Esophagus (tissue), 2 donors: ENCODE measurements around the gene MRPL24. TPM values are rescaled to one million over a fixed set of nuclear protein-coding genes. Genes with fewer than 3 reads are reported as not detected.
A peak's percentile ranks its signal among the peaks of the same experiment; 100 is the strongest.

Source experiments
- H3K27ac ChIP-seq, 2 donors: one replicate each; pipeline ENCODE4 v1.5.1; 2013; ENCODE audit warnings: low read depth in 2 of 2, mild to moderate bottlenecking in 2 of 2, inconsistent platforms in 1 of 2, low read length in 1 of 2, moderate library complexity in 1 of 2
- H3K27me3 ChIP-seq, 2 donors: one replicate each; pipeline ENCODE4 v1.6.1; 2013; ENCODE audit warnings: low read length in 2 of 2, control low read depth in 1 of 2, mild to moderate bottlenecking in 1 of 2; ENCODE audit not compliant: insufficient read depth in 2 of 2, control insufficient read depth in 1 of 2
- H3K36me3 ChIP-seq, 2 donors: one replicate each; pipeline ENCODE4 v1.6.1; 2013; ENCODE audit warnings: low read length in 1 of 2; ENCODE audit not compliant: control insufficient read depth in 2 of 2, insufficient read depth in 2 of 2
- H3K4me1 ChIP-seq, 2 donors: one replicate each; pipeline ENCODE4 v1.6.1; 2013; ENCODE audit warnings: low read length in 1 of 2; ENCODE audit not compliant: control insufficient read depth in 2 of 2, insufficient read depth in 2 of 2
- H3K4me3 ChIP-seq, 2 donors: one replicate each; pipeline ENCODE4 v1.5.1; 2013; ENCODE audit warnings: low read length in 2 of 2, mild to moderate bottlenecking in 2 of 2, low read depth in 1 of 2, moderate library complexity in 1 of 2
- H3K9me3 ChIP-seq, 2 donors: one replicate each; pipeline ENCODE4 v1.6.1; 2013; ENCODE audit warnings: mild to moderate bottlenecking in 2 of 2, low read depth in 1 of 2, low read length in 1 of 2, moderate library complexity in 1 of 2; ENCODE audit not compliant: control insufficient read depth in 2 of 2, insufficient read depth in 1 of 2
- WGBS, 2 donors: extraction: QIAGEN DNeasy Blood & Tissue Kit; methylation state at CpG; one replicate each; pipeline ENCODE4 v1.1.7; 2013; 5-methylcytosine and 5-hydroxymethylcytosine counted together
- polyA plus RNA-seq, 2 donors: library from polyadenylated mRNA; stranded (reverse); fragments of 200-250 nt; gene quantifications; one replicate each; pipeline ENCODE4 v1.2.3, GENCODE V29; 2013
- donor health status: healthy with polysubstance abuse.
- donor health status: Bipolar disorder and iron deficiency.

Gene MRPL24
- polyA plus RNA-seq, 2 donors = 79.3 to 81.0 TPM

DNA sequence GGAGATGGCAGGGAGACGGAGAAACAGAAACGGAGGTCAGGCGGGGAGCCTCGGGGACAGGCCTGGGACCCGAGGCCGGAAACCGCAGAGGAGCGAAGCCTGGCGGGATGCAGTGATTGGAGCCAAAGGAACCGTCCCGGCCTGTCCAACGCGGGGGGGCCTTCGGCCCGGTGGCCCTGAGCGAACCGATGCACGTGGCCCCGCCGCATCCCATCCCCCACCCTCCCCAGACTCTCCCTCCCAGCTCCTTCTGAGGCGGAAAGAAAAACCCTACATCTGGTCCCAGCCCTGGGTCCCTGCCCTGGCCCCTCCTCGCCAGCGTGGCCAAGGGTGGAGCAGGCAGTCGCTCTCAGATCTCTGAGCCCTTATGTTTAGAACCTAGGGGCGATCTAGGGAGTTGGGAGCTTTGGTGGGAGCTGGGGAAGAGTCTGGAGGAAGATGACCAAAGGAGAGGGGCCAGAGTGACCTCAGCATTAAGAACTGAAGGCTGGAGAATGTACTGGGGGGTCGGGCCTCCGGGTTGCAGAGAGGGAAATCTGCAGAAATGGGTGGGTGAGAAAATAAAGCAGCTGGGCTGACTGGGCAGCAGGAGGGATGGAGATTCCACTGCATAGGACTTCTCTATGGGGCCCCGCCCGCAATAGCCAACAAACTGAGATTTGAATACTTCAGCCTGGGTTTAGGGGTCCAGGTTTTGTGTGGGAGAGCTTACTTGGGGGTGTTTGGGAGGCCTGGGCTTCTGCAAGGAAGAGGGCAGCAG lies 34.1 kb downstream of the MRPL24 start:
- H3K36me3 ChIP-seq = no peaks in the 10 kb centered on the region
- peak overlapping the region; percentile 65 to 87 for H3K27ac ChIP-seq
- 4 to 5% methylated on average over 28 to 29 of the region's 29 CpGs for WGBS, 2 donors
- H3K27me3 ChIP-seq = no peaks in the 10 kb centered on the region
- H3K9me3 ChIP-seq = no peaks in the 10 kb centered on the region
- H3K4me3 ChIP-seq = peak overlapping the region; percentile 52 to 61
- H3K4me1 ChIP-seq = peaks cover 10 to 41% of the 10 kb centered on the region in 2 donors

DNA sequence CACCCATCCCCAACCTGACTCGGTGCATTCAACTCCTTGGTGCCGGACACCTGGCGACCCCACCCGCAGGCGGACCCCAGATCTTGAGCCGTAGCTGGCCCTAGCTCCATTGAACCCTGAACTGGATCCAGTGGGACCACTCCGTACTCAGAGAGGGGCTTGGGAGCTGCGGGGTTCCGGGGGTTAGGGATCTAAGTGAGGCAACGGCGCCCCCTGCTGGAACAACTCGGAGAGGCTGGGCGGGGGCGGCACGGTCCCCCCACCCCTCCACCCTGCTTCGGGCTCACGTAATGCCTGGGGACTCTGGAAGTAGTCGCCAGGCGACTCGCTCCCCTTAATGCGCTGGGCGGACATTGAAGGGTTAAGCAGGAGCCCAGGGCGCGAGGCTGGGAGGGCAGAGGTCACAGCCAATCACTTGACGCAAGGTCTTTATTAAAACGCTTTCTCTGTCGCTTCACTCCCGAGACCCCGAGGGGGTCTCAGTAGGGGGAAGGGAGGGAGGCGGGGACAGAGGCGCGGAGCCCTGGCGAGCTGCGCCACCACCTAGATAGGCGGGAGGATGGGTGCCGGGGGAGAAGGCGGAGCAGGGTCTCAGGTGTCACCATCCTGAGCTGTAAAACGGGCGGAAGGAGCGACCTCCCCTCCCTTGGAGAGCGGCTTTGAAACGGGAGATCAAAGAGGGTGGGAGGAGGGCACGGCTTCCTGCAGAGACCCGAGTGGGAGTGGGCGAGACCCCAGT lies 34.8 kb downstream of the MRPL24 start:
- H3K4me1 ChIP-seq = peaks cover 14 to 41% of the 10 kb centered on the region in 2 donors
- peak overlapping the region; percentile 52 to 61 for H3K4me3 ChIP-seq
- no peaks in the 10 kb centered on the region for H3K9me3 ChIP-seq
- no peaks in the 10 kb centered on the region for H3K27me3 ChIP-seq
- WGBS, 2 donors = 2% methylated on average over 44 to 45 of the region's 45 CpGs
- H3K36me3 ChIP-seq = peaks cover 0 to under 1% of the 10 kb centered on the region in 2 donors
- H3K27ac ChIP-seq = peak overlapping the region; percentile 65 to 87

DNA sequence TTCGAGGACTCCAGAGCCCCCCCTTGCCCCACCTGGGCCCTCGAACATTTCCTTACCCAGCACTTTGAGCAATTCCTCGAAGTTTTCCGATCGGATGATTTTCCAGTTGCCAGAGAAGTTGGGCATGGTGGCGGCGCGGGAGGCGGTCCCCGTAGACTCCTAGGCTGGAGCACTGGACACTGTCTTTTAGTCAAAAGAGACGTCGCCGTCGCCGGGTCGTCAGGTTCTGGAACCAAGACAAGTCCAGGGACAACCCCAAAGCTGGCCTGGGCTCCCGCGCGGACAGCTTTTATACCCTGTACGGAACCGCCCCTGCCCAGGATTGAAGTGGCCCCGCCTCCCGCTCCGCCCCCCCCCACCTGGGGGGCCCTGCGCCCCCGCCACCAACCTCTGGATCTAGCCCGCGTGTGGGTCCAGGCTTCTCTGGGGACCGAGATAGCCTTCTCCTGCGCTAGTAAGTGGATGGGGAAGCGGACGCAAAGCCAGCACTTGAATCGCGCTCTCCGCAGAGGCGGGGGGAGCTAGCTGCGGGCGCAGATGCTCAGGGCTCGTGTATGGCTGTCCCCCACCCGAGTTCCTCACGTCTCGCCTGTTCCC lies 35.5 kb downstream of the MRPL24 start, which contains the start of gene CRABP2:
Gene CRABP2, minus strand, starts transcription at position 263 of the 597 bp plus-strand sequence. Its CDS starts 137 bp downstream, at position 126.
- Histone ChIP-seq H3K4me1 (peaks cover 16 to 41% of the 10 kb centered on the region in 2 donors), H3K27ac (peak within 1 kb of the TSS; percentile 65 to 87), H3K36me3 (peaks cover 0 to 6% of the 10 kb centered on the region in 2 donors), H3K4me3 (peak within 1 kb of the TSS; percentile 52 to 61), H3K9me3 (no peaks in the 10 kb centered on the region), H3K27me3 (no peaks in the 10 kb centered on the region)
- WGBS, 2 donors = 0 to 1% methylated on average over 42 of the region's 42 CpGs

DNA sequence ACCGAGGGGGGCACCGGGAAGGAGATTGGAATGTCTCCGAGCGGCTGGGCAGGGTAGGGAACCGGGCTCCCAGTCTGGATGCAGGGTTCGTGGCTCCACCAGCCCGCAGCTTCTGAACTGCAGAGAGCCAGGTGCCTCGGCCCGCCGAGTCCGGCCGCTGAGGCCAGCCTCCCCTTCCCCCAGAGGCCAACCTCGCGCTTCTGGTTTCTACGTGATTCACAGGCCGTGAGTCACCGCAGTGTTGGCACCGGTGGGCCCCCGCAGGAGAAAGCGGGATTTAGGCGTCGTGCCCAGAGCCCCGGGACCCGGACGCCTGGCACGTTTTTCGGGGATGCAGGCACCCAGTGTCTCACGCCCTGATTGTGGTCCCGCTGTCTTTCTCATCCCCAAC lies 36.0 kb downstream of the MRPL24 start:
- Histone ChIP-seq H3K4me1 (peaks cover 13 to 36% of the 10 kb centered on the region in 2 donors), H3K4me3 (peak overlapping the region; percentile 52 to 61), H3K36me3 (peaks cover 0 to 10% of the 10 kb centered on the region in 2 donors), H3K9me3 (no peaks in the 10 kb centered on the region), H3K27ac (peak overlapping the region; percentile 65 to 87), H3K27me3 (no peaks in the 10 kb centered on the region)
- WGBS, 2 donors = 0 to 2% methylated on average over 24 to 29 of the region's 29 CpGs

DNA sequence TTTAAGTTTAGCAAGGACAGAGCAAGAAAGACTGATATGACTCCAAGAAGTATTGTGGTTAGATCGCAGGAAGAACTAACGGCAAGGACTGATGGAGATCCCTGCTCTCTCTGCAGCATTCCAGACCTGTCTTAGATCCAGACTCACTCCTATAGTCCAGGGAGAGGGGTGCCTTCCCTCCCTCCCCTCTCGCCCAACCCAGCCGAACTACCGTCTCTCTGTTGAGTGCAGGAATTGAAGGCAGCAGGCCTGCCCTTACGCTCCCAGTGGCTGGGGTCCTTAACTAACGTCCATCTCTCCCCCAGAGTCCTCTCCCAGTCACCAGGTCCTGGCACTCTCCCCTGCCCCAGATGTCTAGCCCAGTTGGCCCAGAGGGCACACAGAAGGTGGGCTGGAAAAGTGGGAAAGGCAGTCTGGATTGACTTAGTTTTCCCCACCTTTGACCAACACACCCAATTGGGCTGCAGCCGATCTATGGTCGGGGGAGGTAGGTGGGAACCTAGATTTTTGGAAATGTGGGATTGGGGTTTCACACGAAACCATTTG lies 36.6 kb downstream of the MRPL24 start:
- no peaks in the 10 kb centered on the region for H3K27me3 ChIP-seq
- H3K4me3 ChIP-seq = peak overlapping the region; percentile 52 to 61
- peaks cover 0 to 10% of the 10 kb centered on the region in 2 donors for H3K36me3 ChIP-seq
- peak overlapping the region; percentile 65 to 87 for H3K27ac ChIP-seq
- WGBS, 2 donors = 35 to 43% methylated on average over 10 of the region's 10 CpGs
- H3K4me1 ChIP-seq = peaks cover 13 to 32% of the 10 kb centered on the region in 2 donors
- H3K9me3 ChIP-seq = no peaks in the 10 kb centered on the region

DNA sequence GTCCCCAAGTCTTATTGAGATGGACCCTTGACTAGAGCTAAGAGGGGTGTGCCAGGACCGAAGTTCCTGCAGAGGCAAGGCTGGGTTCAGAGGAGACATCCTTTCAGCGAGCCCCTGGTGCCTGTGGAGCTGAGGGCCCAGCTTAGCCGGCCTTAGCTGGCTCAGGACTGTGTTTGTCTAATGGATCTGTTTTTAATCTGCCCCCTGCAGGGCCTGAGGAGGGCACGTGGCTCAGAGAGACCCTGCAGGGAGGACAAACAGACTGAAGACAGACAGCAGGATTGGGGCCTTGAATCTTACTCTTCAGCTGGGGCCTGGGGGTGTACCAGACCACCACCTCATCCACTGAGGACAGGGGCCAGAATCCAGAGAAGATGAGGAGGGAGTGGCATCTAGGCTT lies 37.1 kb downstream of the MRPL24 start:
- Histone ChIP-seq H3K4me1 (peaks cover 13 to 27% of the 10 kb centered on the region in 2 donors), H3K9me3 (no peaks in the 10 kb centered on the region), H3K36me3 (peaks cover 0 to 15% of the 10 kb centered on the region in 2 donors), H3K27me3 (no peaks in the 10 kb centered on the region), H3K4me3 (peak overlapping the region; percentile 52 to 61), H3K27ac (peak overlapping the region in 1 of 2 donors; percentile 87)
- WGBS, 2 donors = 26 to 38% methylated on average over 4 of the region's 4 CpGs

DNA sequence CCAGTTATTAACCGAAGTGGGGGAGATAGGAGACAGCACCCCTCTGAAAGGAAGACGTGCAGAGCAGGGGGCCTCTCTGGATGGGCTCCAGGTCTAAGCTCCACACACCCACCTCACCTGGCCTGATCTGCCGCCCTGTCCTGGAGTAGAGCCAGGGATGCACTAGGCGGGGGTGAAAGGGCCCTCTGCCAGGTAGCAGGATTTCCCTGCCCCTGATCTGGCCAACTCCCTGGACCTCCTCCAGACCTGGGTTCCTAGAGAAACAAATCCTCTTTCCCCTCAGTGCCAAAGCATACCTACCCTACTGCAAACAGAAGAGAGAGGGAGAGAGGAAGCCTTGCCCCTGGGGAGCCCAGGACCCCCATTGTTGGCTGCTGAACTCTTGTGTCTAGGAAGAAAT lies 37.6 kb downstream of the MRPL24 start:
- Histone ChIP-seq H3K36me3 (peaks cover 0 to 15% of the 10 kb centered on the region in 2 donors), H3K27me3 (no peaks in the 10 kb centered on the region), H3K4me1 (peaks cover 13 to 25% of the 10 kb centered on the region in 2 donors), H3K9me3 (no peaks in the 10 kb centered on the region), H3K27ac (peak overlapping the region in 1 of 2 donors; percentile 47), H3K4me3 (peak overlapping the region; percentile 52 to 61)
- 49 to 52% methylated on average over 4 of the region's 4 CpGs for WGBS, 2 donors

DNA sequence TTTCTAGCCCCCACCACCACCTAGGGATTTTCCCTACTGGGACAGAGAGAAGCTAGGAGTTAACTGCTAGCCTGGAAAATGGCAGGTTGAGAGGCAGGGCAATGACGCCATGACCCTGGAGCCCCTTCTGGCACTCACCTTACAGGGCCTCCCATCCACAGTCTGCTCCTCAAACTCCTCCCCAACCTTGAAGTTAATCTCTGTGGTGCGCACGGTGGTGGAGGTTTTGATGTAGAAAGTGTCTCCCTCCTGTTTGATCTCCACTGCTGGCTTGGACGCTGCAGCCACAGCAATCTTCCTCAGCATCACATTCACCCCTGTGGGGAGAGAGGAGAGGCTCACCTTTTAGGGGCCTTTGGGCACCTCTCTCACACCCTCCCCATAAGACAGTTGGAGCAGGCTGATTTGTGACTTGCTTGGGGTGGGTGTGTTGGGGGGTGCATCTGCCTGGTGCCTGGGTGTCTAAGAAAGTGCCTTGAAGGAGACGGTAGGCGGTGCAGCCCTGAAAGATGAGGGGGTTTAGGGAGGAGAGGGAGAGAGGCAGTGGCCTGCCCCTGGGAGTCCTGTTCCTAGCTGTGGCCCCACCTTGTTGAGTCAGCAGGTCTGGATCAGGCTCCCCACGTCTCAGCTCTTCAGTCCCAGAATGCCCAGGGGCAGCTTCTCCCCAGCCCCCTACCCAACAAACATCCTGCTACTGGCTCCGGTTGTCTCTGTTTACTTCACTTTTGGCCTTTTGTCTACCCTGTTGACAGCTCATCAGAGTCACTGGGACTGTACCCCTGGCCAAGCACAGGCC lies 40.0 kb downstream of the MRPL24 start:
- Histone ChIP-seq H3K4me1 (peaks cover 10 to 15% of the 10 kb centered on the region in 2 donors), H3K9me3 (no peaks in the 10 kb centered on the region), H3K4me3 (no peak overlapping the region), H3K27ac (peak overlapping the region in 1 of 2 donors; percentile 51), H3K36me3 (peaks cover 0 to 15% of the 10 kb centered on the region in 2 donors), H3K27me3 (no peaks in the 10 kb centered on the region)
- WGBS, 2 donors = 70 to 75% methylated on average over 8 of the region's 8 CpGs
